NCI-H82 (cell line): Measurements from ENCODE around the gene FHIT.

Experiments
- DNase-seq: peaks from one replicate; lab custom pipeline; 2025; lab: John Stamatoyannopoulos, UW

Gene FHIT

GRCh38 chr3:60764870-60765269, 486.4 kb downstream of the FHIT start:
- DNase-seq = no peak

GRCh38 chr3:60760145-60760544, 491.1 kb downstream of the FHIT start:
- DNase-seq = no peak

GRCh38 chr3:60759439-60759838, 491.8 kb downstream of the FHIT start:
- DNase-seq = no peak

GRCh38 chr3:60758831-60759230, 492.4 kb downstream of the FHIT start:
- no peak for DNase-seq

GRCh38 chr3:60758171-60758570, 493.1 kb downstream of the FHIT start:
- DNase-seq = no peak

GRCh38 chr3:60757724-60758123, 493.5 kb downstream of the FHIT start:
- no peak for DNase-seq

GRCh38 chr3:60756241-60757030, 494.8 kb downstream of the FHIT start:
- no peak for DNase-seq

GRCh38 chr3:60755094-60755493, 496.2 kb downstream of the FHIT start:
- peak; percentile 48 for DNase-seq

GRCh38 chr3:60754617-60755016, 496.6 kb downstream of the FHIT start:
- no peak for DNase-seq

- DNase-seq = no peak
Observed at GRCh38 chr3:60752809-60753208, 498.4 kb downstream of the FHIT start.

GRCh38 chr3:60746695-60747416, 504.4 kb downstream of the FHIT start:
- DNase-seq = no peak

GRCh38 chr3:60746043-60746638, 505.1 kb downstream of the FHIT start:
- DNase-seq = no peak

GRCh38 chr3:60743631-60744164, 507.6 kb downstream of the FHIT start:
- DNase-seq = no peak

GRCh38 chr3:60742606-60743145, 508.6 kb downstream of the FHIT start:
- peak; percentile 4 for DNase-seq

GRCh38 chr3:60737633-60738399, 513.4 kb downstream of the FHIT start:
- no peak for DNase-seq

GRCh38 chr3:60730371-60730770, 520.9 kb downstream of the FHIT start:
- DNase-seq = no peak

- DNase-seq = no peak
Observed at GRCh38 chr3:60729056-60729455, 522.2 kb downstream of the FHIT start.

GRCh38 chr3:60728006-60728405, 523.2 kb downstream of the FHIT start:
- DNase-seq = no peak

- no peak for DNase-seq
Observed at GRCh38 chr3:60720736-60721135, 530.5 kb downstream of the FHIT start.

- no peak for DNase-seq
Observed at GRCh38 chr3:60716573-60716972, 534.7 kb downstream of the FHIT start.

GRCh38 chr3:60708191-60708975, 542.9 kb downstream of the FHIT start:
- DNase-seq = no peak
